ENCODE results near the gene AASDHPPT.
A peak's percentile ranks its signal among the peaks of the same experiment; 100 is the strongest.

The AASDHPPT gene

DNA sequence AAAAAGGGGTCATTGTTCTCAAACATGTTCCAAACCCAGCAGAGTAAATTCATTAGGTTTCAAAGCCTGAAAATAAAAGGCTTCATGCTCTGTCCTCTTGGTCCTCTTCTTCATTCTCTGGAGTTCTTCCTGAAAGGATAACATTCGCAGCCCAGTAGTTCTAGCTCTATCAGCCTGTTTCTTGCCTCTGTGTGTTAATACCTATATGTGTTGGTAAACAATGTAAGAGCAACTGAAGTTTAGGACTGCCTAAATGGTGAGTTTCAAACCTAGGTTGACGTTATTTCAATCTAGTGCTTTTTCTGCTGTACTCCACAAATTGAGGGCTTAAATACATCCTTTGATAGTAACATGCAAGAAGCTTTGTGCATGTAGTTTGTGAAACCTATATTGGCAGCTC is 9.4 kb downstream of the AASDHPPT start:
- no peak for ATAC-seq

DNA sequence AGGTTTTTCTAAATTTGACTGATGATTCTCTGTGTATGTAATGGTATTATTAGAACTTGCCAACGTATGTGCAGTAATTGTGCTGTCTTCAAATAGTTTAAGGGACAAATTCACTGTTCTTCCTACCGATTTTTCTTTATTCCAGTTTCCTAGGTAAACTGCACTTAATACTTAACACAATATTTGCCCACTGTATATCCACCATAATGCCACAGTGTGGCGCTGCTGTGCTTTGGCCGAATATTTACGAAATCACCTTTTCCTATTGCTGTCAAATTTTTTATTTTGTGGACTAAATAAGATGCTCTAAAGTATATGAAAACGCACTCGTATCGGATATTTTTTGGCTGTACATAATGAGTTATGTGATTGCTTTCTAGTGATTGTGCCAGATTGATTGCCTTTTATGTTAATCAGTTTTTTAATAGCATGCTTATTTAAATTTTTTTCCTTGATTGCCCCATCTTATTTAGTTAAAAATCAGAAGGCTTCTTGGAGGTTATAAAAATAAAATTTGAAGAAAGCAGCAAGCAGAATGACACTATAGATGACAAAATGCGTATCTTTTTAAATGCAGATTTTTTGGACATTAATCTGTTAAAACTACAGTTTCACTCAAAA is 10.5 kb downstream of the AASDHPPT start:
- no peak for ATAC-seq

DNA sequence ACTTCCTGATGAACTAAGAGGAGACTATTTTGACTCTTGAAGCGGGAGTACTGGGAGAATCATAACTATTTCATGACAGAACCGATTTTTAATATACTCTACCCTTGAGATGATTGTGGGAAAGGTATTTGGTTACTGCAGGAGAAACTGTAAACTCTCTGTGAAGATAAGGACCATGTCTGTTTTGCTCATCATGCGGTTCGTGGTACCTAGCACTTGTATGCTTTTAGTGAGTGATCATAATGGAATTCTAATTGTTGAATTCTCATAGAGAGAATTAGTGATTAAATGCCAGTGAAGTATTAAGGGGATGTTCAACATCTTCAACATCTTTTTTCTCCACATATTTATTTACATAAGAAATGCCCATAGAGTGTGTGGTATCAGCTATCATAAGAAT is 11.4 kb downstream of the AASDHPPT start:
- ATAC-seq, result no peak

DNA sequence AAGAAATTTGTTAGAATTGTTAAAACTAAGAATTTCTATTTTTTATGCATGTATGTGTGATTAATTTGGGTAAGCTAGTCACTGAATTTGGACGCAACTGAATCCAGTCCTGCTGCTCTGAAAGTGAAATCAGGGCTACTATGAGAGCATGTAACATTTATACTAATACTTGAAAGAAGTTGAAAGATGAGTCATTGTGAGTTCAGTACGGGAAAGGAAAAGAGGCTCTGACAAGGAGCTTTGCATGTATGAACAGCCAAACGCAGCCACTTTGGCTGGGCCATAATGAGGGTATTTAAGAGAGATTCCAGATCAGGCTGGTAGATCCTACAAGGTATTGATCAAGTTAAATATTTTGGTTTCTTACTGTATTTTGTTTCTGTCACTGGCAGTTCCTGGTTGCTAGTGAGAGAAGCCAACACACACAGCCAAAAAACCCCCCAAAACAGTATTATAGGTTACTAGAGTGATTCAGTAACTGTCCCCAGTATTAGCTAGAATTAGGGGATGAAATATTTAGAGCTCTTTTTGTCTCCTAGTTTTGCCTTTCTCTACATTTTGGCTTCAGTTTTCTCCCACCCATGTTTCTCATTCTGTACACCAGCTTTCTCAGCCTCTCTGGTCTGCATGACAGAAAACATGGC is 14.1 kb downstream of the AASDHPPT start:
- ATAC-seq, result peak; percentile 96

- no peak for ATAC-seq
Observed at GRCh38 chr11:106092446-106092845, 15.0 kb downstream of the AASDHPPT start.

- ATAC-seq, result no peak
Observed at GRCh38 chr11:106098893-106099553, 21.6 kb downstream of the AASDHPPT start.

DNA sequence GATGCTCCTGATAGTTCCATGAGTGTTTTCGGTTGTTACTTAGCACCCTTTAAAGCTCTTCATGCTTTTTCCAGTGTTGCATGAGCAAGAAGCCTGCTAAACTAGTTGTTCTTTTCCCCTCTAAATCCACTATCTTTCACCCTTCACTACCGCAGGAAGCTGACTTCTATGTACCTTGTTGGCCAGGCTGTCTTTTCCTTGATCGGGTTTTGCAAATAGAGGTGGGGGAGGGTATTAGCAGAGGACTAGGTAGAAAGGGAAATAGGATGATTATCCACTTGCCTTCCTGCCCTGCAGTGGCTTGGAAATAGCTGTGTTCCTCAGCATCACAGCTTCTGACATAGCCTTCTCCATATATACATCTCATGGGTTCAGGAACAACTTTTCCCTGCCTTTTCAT is 23.9 kb downstream of the AASDHPPT start:
- no peak for ATAC-seq

DNA sequence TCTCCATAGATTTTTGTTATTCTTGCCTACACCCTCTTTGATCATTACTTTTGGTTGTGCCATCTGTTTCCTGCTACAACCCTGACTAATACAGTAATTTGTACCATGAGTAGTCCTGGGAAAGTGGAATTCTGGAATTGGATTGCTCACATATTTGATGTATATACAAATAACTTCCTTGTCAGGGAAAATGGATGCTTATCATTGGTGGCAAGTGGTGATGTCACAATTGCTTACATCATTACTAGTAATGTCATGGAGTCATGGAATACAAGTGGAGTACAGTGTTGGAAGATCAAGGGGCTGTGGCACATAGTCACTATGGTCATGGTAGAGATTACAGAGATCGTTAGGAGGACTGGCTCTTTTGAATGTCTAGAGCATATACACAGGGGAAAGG is 24.4 kb downstream of the AASDHPPT start:
- no peak for ATAC-seq

- ATAC-seq, result no peak
Observed at GRCh38 chr11:106105986-106106385, 28.5 kb downstream of the AASDHPPT start.

GRCh38 chr11:106121570-106122320 is 44.3 kb downstream of the AASDHPPT start:
- ATAC-seq, result no peak

DNA sequence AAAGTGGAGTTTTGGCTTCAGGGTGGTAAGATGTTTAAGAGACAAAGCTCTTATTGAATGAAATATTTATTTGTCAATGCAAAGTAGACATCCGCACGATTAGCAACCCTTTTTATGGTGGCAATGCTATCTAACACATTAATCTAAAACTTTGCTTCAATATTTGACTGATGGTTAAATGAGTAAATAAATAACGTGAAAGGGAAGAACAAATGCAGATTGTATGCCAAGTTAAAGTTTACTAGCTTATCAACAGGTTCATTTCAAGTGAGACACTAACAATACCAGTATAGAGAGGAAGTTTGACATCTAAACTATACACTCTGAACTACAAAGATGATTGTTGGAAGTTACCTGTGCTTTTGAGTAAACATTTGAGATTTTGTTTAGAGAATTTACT is 50.1 kb downstream of the AASDHPPT start:
- no peak for ATAC-seq

DNA sequence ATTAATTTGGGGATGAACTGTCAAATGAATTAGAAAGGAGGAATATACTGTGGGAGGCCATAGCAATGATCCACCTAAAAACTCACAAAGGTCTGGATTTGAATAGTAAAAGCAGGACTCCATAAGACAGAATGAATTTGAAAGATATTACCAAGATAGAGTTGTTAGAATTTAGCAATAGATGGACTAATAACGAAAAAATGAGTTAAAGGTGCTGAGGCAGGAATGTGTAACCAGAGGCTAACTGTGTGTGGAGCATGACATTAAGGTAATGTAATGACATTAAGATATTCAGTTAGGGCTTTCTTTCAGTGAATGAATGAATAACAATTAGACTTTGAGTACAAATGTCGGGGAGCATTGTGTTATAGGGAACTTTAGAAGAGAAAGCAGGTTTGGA is 51.3 kb downstream of the AASDHPPT start:
- ATAC-seq, result no peak

GRCh38 chr11:106131998-106132397 is 54.5 kb downstream of the AASDHPPT start:
- ATAC-seq, result no peak

- ATAC-seq, result no peak
Observed at GRCh38 chr11:106132582-106133354, 55.3 kb downstream of the AASDHPPT start.

- no peak for ATAC-seq
Observed at GRCh38 chr11:106133529-106133928, 56.1 kb downstream of the AASDHPPT start.

GRCh38 chr11:106137061-106137460 is 59.6 kb downstream of the AASDHPPT start:
- ATAC-seq, result no peak

DNA sequence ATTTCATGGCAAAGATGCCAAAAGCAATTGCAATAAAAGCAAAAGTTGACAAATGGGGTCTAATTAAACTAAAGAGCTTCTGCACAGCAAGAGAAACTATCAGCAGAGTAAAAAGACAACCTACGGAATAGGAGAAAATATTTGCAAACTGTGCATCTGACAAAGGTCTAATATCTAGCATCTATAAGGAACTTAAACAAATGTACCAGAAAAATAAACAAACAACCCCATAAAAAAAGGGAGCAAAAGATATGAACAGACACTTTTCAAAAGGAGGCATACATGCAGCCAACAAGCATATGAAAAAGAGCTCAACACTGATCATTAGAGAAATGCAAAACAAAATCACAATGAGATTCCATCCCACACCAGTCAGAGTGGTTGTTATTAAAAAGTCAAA is 60.3 kb downstream of the AASDHPPT start:
- ATAC-seq, result no peak
